HCT116 (cell line): ENCODE results near the gene RNF151. TPM values are rescaled to one million over a fixed set of nuclear protein-coding genes. Genes with fewer than 3 reads are reported as not detected.

ENCODE experiments used
- ATAC-seq: fragments of 200-7000 bp; cut with Tn5 transposase; 2 replicates; pipeline ENCODE4 v1.9.1; 2020; ENCODE audit warnings: mild to moderate bottlenecking, moderate library complexity
- BruUV-seq: library from RNA; stranded (reverse); fragments of 400-500 nt; replicated peaks from 2 replicates; lab custom pipeline; 2021; lab: Mats Ljungman, UMichigan
- CTCF ChIA-PET: fragments of 300-600 bp; sonication (Branson Sonifier 250); formaldehyde crosslinking; loops from one replicate; lab custom pipeline; 2021; ENCODE audit warnings: antibody characterized with exemption; lab: Charles Lee
- POLR2A ChIA-PET: fragments of 300-600, 350-600 bp; sonication (Branson Sonifier 250); formaldehyde crosslinking; loops from one replicate; lab custom pipeline; 2021; ENCODE audit warnings: antibody characterized with exemption; lab: Charles Lee
- RAD21 ChIA-PET, 2 experiments: fragments of 300-600 bp; sonication (Branson Sonifier 250); formaldehyde crosslinking; loops; one replicate each; lab custom pipeline; 2023; ENCODE audit warnings: low total read pairs in 2 of 2; ENCODE audit not compliant: uncharacterized antibody in 2 of 2, unreplicated experiment in 2 of 2, low non-redundant PET in 1 of 2; lab: Charles Lee
- DNase-seq: peaks from one replicate; pipeline ENCODE4 v3.0.0-alpha.2; 2010; ENCODE audit warnings: low read depth, low spot score
- H2AFZ ChIP-seq: fragments of 200-600 bp; shearing (Covaris generic), sonication (generic); 2 replicates; pipeline ENCODE4 v1.6.1; 2017; ENCODE audit warnings: low read depth, mixed run types, mixed read lengths, antibody characterized with exemption, low read length; ENCODE audit not compliant: poor library complexity, severe bottlenecking
- H3K27ac ChIP-seq: 2 replicates; pipeline ENCODE4 v1.5.1; 2012; ENCODE audit warnings: low read depth, low read length
- H3K27me3 ChIP-seq: fragments of 200-600 bp; sonication (generic); 2 replicates; pipeline ENCODE4 v1.6.1; 2016; ENCODE audit warnings: mixed run types, low read length, mixed read lengths; ENCODE audit not compliant: insufficient read depth
- H3K36me3 ChIP-seq, 2 experiments: fragments of 200-500 bp in 1 of 2; fragments of 200-600 bp in 1 of 2; sonication (Bioruptor generic) in 1 of 2; sonication (generic) in 1 of 2; 2 replicates each; pipeline versions ENCODE4 v1.5.1 to v1.6.1; 2014 to 2016; ENCODE audit warnings: low read length in 2 of 2, inconsistent platforms in 1 of 2, mixed read lengths in 1 of 2, mixed run types in 1 of 2; ENCODE audit not compliant: insufficient read depth in 2 of 2, control insufficient read depth in 1 of 2
- H3K4me1 ChIP-seq, 2 experiments: fragments of 200-600 bp in 1 of 2; sonication (generic) in 1 of 2; 2 replicates each; pipeline versions ENCODE4 v1.5.1 to v1.6.1; 2012 to 2017; ENCODE audit warnings: low read length in 2 of 2, inconsistent platforms in 1 of 2, mild to moderate bottlenecking in 1 of 2, mixed read lengths in 1 of 2, mixed run types in 1 of 2, moderate library complexity in 1 of 2; ENCODE audit not compliant: insufficient read depth in 2 of 2, control insufficient read depth in 1 of 2
- H3K4me2 ChIP-seq: fragments of 200-600 bp; sonication (generic); 2 replicates; pipeline ENCODE4 v1.6.1; 2017; ENCODE audit warnings: mixed run types, low read length, mixed read lengths
- H3K4me3 ChIP-seq, 2 experiments: fragments of 200-600 bp in 1 of 2; sonication (generic) in 1 of 2; replicated peaks in 1 of 2; 2 replicates each; pipeline ENCODE4 v1.5.1; 2011 to 2016; ENCODE audit warnings: low read length in 2 of 2, control low read depth in 1 of 2, low read depth in 1 of 2, mild to moderate bottlenecking in 1 of 2, mixed read lengths in 1 of 2, mixed run types in 1 of 2
- H3K79me2 ChIP-seq: fragments of 200-600 bp; sonication (generic); 2 replicates; pipeline ENCODE4 v1.6.1; 2017; ENCODE audit warnings: mild to moderate bottlenecking, mixed run types, low read length, moderate library complexity, mixed read lengths; ENCODE audit not compliant: insufficient read depth
- H3K9ac ChIP-seq: fragments of 200-600 bp; sonication (generic); 2 replicates; pipeline ENCODE4 v1.6.1; 2016; ENCODE audit warnings: low read length, mixed read lengths
- H3K9me2 ChIP-seq: fragments of 200-600 bp; sonication (generic), shearing (Covaris generic); 2 replicates; pipeline ENCODE4 v1.6.1; 2017; ENCODE audit warnings: mixed run types, mild to moderate bottlenecking, moderate library complexity; ENCODE audit not compliant: insufficient read depth
- H3K9me3 ChIP-seq, 2 experiments: fragments of 200-500 bp in 1 of 2; fragments of 200-600 bp in 1 of 2; sonication (Bioruptor generic) in 1 of 2; sonication (generic) in 1 of 2; 2 replicates each; pipeline ENCODE4 v1.6.1; 2014 to 2017; ENCODE audit warnings: low read length in 2 of 2, mixed read lengths in 2 of 2, inconsistent platforms in 1 of 2, low read depth in 1 of 2, mild to moderate bottlenecking in 1 of 2, mixed run types in 1 of 2, moderate library complexity in 1 of 2; ENCODE audit not compliant: control insufficient read depth in 1 of 2, insufficient read depth in 1 of 2
- H4K20me1 ChIP-seq: fragments of 200-600 bp; sonication (generic), shearing (Covaris generic); 2 replicates; pipeline ENCODE4 v1.6.1; 2017; ENCODE audit warnings: mixed run types, mild to moderate bottlenecking, moderate library complexity; ENCODE audit not compliant: insufficient read depth
- FOSL1 ChIP-seq: IDR thresholded peaks from 2 replicates; pipeline ENCODE4 v1.6.1; 2012; ENCODE audit warnings: low read depth
- POLR2A ChIP-seq: IDR thresholded peaks from 2 replicates; pipeline ENCODE4 v1.7.0; 2011; ENCODE audit warnings: borderline replicate concordance; ENCODE audit not compliant: insufficient read depth, insufficient read length; ENCODE audit errors: extremely low read depth
- POLR2AphosphoS5 ChIP-seq: IDR thresholded peaks from 2 replicates; pipeline ENCODE4 v1.6.1; 2011; ENCODE audit warnings: mild to moderate bottlenecking, low read depth, low read length, moderate library complexity
- SRF ChIP-seq: IDR thresholded peaks from 2 replicates; pipeline ENCODE4 v1.6.1; 2012; ENCODE audit warnings: low read depth
- YY1 ChIP-seq: IDR thresholded peaks from 2 replicates; pipeline ENCODE4 v1.6.1; 2011; ENCODE audit warnings: low read length, low read depth, moderate library complexity, mild to moderate bottlenecking; ENCODE audit not compliant: insufficient replicate concordance; ENCODE audit errors: extremely low read depth
- ZBTB33 ChIP-seq: IDR thresholded peaks from 2 replicates; pipeline ENCODE4 v1.6.1; 2011; ENCODE audit warnings: mild to moderate bottlenecking, low read length, moderate library complexity; ENCODE audit not compliant: insufficient replicate concordance; ENCODE audit errors: extremely low read depth
- ZFX ChIP-seq: fragments of 450-650 bp; IDR thresholded peaks from 2 replicates; pipeline ENCODE4 v1.6.1; 2017
- intact Hi-C: fragments of 100-400 bp; cut with micrococcal nuclease; formaldehyde crosslinking; loops from 2 replicates; pipeline ENCODE4 v1.10.0; 2022
- total RNA-seq: library from RNA; stranded (reverse); gene quantifications from one replicate; pipeline ENCODE4 v1.2.1, GENCODE V29; 2021; ENCODE audit not compliant: unreplicated experiment

The RNF151 gene
- total RNA-seq, 1 experiment from 2014 or later = 0.30 TPM

GRCh38 chr16:1979271-1980029 is 12.8 kb downstream of the RNF151 start:
- H3K9me2 ChIP-seq = no peaks in the 10 kb centered on the region
- no peak for DNase-seq
- no peaks in the 10 kb centered on the region for H4K20me1 ChIP-seq
- peak; percentile 65 for ATAC-seq
- peak overlapping the region; percentile 84 for H3K9ac ChIP-seq
- peak overlapping the region; percentile 60 to 65 for H3K4me3 ChIP-seq
- ChIA-PET RAD21 (no interaction called here), POLR2A (interaction anchor here (1.5 to 12.5 kb wide), 4 partner anchors 9 to 176 kb away, joined by 5 to 104 read pairs (median 10); partner anchors contain the start of genes NDUFB10, RNF151, RPS2 and TRAF7), CTCF (interaction anchor here (1.0 to 1.7 kb wide), 2 partner anchors 15 to 161 kb away, joined by 3 to 8 read pairs; partner anchors contain the start of gene RPS2)
- TF ChIP-seq ZFX (peak; percentile 48; the same call in 1 of the 2 replicates), SRF (no peak), ZBTB33 (peak; percentile 50), YY1 (peak; percentile 26), POLR2AphosphoS5 (peak; percentile 91), POLR2A (peak; percentile 74), FOSL1 (no peak)
- intact Hi-C loops = no loop called here
- H2AFZ ChIP-seq = no peak overlapping the region
- H3K27ac ChIP-seq = peak overlapping the region; percentile 88
- peak overlapping the region; percentile 97 for H3K4me2 ChIP-seq
- peaks cover 0 to 34% of the 10 kb centered on the region in 2 experiments; a peak in 2 of 4 replicates for H3K36me3 ChIP-seq
- BruUV-seq = TSS peak; percentile 60
- peaks cover 40 to 65% of the 10 kb centered on the region in 2 experiments for H3K4me1 ChIP-seq
- peaks cover 8% of the 10 kb centered on the region for H3K79me2 ChIP-seq
- H3K27me3 ChIP-seq = no peaks in the 10 kb centered on the region
- H3K9me3 ChIP-seq = no peaks in the 10 kb centered on the region
